ACC112 (cell line): ENCODE data around the gene RNF130.

Experiments used
- H2AFZ ChIP-seq: fragments of 200-600 bp; sonication (generic); one replicate; pipeline ENCODE4 v1.6.0; 2017; ENCODE audit warnings: antibody characterized with exemption, low read length; ENCODE audit not compliant: unreplicated experiment
- H3K27ac ChIP-seq: fragments of 200-600 bp; sonication (generic); 2 replicates; pipeline ENCODE4 v1.5.1; 2014; ENCODE audit warnings: low read depth, mild to moderate bottlenecking, antibody characterized with exemption, low read length, moderate library complexity
- H3K27me3 ChIP-seq: fragments of 200-600 bp; sonication (generic); 2 replicates; pipeline ENCODE4 v1.6.1; 2014; ENCODE audit warnings: mild to moderate bottlenecking, antibody characterized with exemption, low read length, moderate library complexity, mixed read lengths; ENCODE audit not compliant: insufficient read depth
- H3K36me3 ChIP-seq: fragments of 200-600 bp; sonication (generic); 2 replicates; pipeline ENCODE4 v1.6.1; 2016; ENCODE audit warnings: mild to moderate bottlenecking, antibody characterized with exemption, low read length, moderate library complexity, mixed read lengths; ENCODE audit not compliant: insufficient read depth
- H3K4me1 ChIP-seq: fragments of 200-600 bp; sonication (generic); one replicate; pipeline ENCODE4 v1.6.1; 2016; ENCODE audit warnings: low read length, mixed read lengths; ENCODE audit not compliant: insufficient read depth, unreplicated experiment, control insufficient read depth
- H3K4me3 ChIP-seq: fragments of 200-600 bp; sonication (generic); 2 replicates; pipeline ENCODE4 v1.5.1; 2014; ENCODE audit warnings: mild to moderate bottlenecking, low read depth, low read length
- H3K79me2 ChIP-seq: fragments of 200-600 bp; sonication (generic); one replicate; pipeline ENCODE4 v1.6.0; 2016; ENCODE audit warnings: low read length; ENCODE audit not compliant: control insufficient read depth, unreplicated experiment, insufficient read depth

The RNF130 gene

DNA sequence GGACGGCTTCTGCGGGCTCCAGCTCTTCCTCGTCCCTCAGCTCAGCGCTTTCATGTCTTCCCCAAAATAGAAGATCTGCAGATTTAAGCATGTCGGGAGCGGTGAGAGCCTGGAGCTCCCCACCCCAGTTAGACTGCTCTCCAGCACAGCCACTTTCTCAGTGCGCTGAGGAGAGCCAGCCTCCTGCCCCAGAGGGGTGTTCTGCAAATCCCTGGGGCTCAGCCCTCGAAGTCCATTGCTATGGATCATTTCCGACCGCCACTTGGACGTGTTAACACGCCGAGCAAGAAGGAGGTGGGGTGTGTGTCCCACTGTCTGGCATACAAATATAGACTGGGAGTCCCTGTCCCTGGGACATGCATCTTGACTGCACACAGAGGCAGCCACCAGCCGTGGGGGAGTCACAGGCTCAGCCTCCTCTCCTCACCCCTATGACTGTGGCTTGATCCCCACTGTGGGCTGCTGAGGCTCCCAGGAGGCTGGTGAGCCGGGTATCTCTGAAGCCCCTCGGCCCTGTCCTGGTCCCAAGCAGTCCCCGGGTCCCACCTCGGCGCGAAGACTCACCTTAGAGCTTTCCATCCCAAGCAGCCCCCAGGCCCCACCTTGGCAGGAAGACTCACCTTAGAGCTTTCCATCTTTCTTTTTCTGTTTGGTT is 30.0 kb upstream of the RNF130 start:
- H2AFZ ChIP-seq: no peak overlapping the region
- no peak overlapping the region for H3K27ac ChIP-seq
- 0 out of 2 replicates have a peak, but pooled peaks cover 3% of the 10 kb centered on the region for H3K27me3 ChIP-seq
- H3K4me3 ChIP-seq: no peak overlapping the region
- no peaks in the 10 kb centered on the region for H3K79me2 ChIP-seq
- no peaks in the 10 kb centered on the region for H3K4me1 ChIP-seq
- no peaks in the 10 kb centered on the region for H3K36me3 ChIP-seq

DNA sequence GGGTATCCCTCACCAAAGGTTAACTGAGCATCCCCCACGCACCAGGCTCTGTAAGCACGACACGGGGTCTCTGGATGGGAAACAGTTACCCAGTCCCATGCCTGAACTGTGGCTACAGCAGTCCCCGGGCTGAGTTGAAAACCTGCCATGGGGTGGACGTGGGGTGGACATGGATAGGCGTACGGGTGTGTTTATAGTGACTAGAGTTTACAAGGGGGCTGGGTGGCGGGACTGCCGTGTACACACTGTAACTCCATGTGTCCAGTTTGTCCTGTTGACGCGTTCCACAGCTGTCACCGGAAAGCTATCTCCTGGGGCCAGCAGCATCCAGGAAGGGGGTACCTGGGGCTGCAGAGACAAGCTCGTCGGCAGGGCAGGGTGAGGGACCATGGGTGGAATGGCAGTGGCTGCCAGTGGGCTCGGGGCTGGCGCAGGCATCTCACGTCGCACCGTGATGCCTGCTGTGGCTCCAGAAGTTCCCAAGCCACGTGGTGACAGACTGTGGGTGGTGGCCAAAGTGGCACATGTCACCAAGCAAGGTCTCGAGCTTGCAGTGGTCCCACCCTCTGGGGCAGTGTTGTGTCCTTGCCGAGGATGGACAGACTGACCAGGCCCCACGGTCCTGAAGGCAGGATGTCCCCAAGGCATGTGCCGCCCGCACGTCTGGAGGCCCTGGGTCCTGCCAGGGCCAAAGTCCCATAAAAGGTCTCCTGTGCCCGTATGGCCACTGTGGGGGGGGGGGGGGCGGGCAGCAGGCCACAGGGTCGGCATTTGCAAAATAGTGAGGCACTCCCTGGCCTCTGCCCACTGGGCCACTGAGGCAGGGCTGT is 29.3 kb upstream of the RNF130 start:
- no peak overlapping the region for H3K27ac ChIP-seq

GRCh38 chr5:180099733-180100611 is 28.4 kb upstream of the RNF130 start:
- no peaks in the 10 kb centered on the region for H3K4me1 ChIP-seq
- 0 out of 2 replicates have a peak, but pooled peaks cover 3% of the 10 kb centered on the region for H3K27me3 ChIP-seq
- H3K27ac ChIP-seq: no peak overlapping the region
- H3K79me2 ChIP-seq: no peaks in the 10 kb centered on the region
- H3K36me3 ChIP-seq: no peaks in the 10 kb centered on the region
- no peak overlapping the region for H3K4me3 ChIP-seq
- H2AFZ ChIP-seq: no peak overlapping the region

More for the DNA sequence above, 29.3 kb upstream of the RNF130 start:
- H3K4me1 ChIP-seq: no peaks in the 10 kb centered on the region
- 0 out of 2 replicates have a peak, but pooled peaks cover 3% of the 10 kb centered on the region for H3K27me3 ChIP-seq
- H3K79me2 ChIP-seq: no peaks in the 10 kb centered on the region
- H2AFZ ChIP-seq: no peak overlapping the region
- no peak overlapping the region for H3K4me3 ChIP-seq
- H3K36me3 ChIP-seq: no peaks in the 10 kb centered on the region

DNA sequence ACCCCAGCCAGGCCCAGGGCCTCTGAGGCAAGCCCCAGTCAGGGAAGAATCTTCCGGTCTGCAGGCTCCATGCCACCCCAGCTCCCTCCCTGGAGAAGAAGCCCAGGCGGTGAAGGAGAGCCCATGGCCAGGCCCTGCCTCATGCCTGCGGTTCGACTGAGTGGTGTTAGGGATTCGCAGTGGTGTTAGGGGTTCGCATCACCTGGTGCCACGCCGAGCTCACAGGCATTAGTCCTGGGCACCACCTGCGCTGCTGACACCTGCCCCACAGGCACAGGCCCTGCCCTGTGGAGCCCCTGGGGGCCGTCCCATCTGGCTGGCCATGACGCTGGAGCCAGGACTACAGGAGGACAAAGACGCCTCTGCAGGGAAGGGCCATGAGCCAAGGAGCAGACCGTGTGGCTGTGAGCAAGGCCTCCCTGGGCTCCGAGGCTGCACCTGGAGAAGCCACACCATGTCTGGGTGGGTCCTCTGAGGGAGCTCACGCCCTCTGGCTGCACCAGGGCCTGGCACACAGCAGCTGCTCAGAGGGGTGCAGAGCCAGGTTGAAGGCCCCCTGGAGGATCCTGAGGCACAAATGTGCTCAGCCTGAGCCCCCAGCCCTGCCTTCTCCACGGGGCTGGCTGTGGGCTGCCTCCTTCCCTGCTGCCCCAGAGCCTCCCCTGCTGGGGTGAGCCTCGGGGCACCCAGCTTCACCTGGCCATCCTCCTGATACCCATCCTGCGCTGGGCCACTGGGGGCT is 27.6 kb upstream of the RNF130 start:
- Histone ChIP-seq H3K4me1 (no peaks in the 10 kb centered on the region), H3K27ac (no peak overlapping the region), H3K36me3 (no peaks in the 10 kb centered on the region), H2AFZ (no peak overlapping the region), H3K79me2 (no peaks in the 10 kb centered on the region), H3K27me3 (0 out of 2 replicates have a peak, but pooled peaks cover 3% of the 10 kb centered on the region), H3K4me3 (no peak overlapping the region)

GRCh38 chr5:180098526-180098925 is 27.0 kb upstream of the RNF130 start:
- Histone ChIP-seq H3K27ac (no peak overlapping the region), H3K4me1 (no peaks in the 10 kb centered on the region), H3K79me2 (no peaks in the 10 kb centered on the region), H3K27me3 (0 out of 2 replicates have a peak, but pooled peaks cover 3% of the 10 kb centered on the region), H3K4me3 (no peak overlapping the region), H2AFZ (no peak overlapping the region), H3K36me3 (no peaks in the 10 kb centered on the region)

- no peak overlapping the region for H3K27ac ChIP-seq
- no peaks in the 10 kb centered on the region for H3K79me2 ChIP-seq
- no peak overlapping the region for H2AFZ ChIP-seq
- H3K4me1 ChIP-seq: no peaks in the 10 kb centered on the region
- 0 out of 2 replicates have a peak, but pooled peaks cover 3% of the 10 kb centered on the region for H3K27me3 ChIP-seq
- H3K36me3 ChIP-seq: no peaks in the 10 kb centered on the region
- no peak overlapping the region for H3K4me3 ChIP-seq
Measured at GRCh38 chr5:180097926-180098325, 26.4 kb upstream of the RNF130 start.

- Histone ChIP-seq H3K36me3 (no peaks in the 10 kb centered on the region), H3K79me2 (no peaks in the 10 kb centered on the region), H3K4me3 (no peak overlapping the region), H2AFZ (no peak overlapping the region), H3K27ac (no peak overlapping the region), H3K27me3 (no peaks in the 10 kb centered on the region), H3K4me1 (no peaks in the 10 kb centered on the region)
Measured at GRCh38 chr5:180097163-180097894, 25.8 kb upstream of the RNF130 start.

- no peak overlapping the region for H3K4me3 ChIP-seq
- H2AFZ ChIP-seq: no peak overlapping the region
- no peaks in the 10 kb centered on the region for H3K4me1 ChIP-seq
- H3K27me3 ChIP-seq: no peaks in the 10 kb centered on the region
- no peak overlapping the region for H3K27ac ChIP-seq
- H3K79me2 ChIP-seq: no peaks in the 10 kb centered on the region
- no peaks in the 10 kb centered on the region for H3K36me3 ChIP-seq
Measured at GRCh38 chr5:180096616-180097015, 25.1 kb upstream of the RNF130 start.

DNA sequence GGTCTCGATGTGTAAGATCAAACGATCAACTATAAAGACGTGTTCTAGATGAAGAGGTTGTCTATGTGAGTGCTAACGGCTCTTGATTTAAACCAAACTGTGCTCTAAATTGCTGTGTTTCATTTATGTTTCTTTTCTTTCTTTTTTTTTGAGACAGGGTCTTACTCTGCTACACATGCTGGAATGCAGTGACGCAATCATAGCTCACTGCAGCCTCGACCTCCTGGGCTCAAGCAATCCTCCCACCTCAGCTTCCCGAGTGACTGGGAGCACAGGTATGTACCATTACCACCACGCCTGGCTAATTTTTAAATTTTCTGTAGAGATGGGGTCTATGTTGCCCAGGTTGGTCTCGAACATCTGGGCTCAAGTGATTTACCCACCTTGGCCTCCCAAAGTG is 24.0 kb upstream of the RNF130 start:
- H3K4me1 ChIP-seq: no peaks in the 10 kb centered on the region
- H3K27ac ChIP-seq: no peak overlapping the region
- no peak overlapping the region for H2AFZ ChIP-seq
- no peaks in the 10 kb centered on the region for H3K27me3 ChIP-seq
- H3K4me3 ChIP-seq: no peak overlapping the region
- no peaks in the 10 kb centered on the region for H3K79me2 ChIP-seq
- H3K36me3 ChIP-seq: no peaks in the 10 kb centered on the region
